K562 (cell line): ENCODE results near the gene HOXA10. TPM values are rescaled to one million over a fixed set of nuclear protein-coding genes. Genes with fewer than 3 reads are reported as not detected.

Experiments
- ATAC-seq: fragments of 200-7000 bp; cut with Tn5 transposase; 3 replicates; pipeline ENCODE4 v1.9.1; 2020; ENCODE audit warnings: moderate library complexity
- BruUV-seq: library from RNA; stranded (reverse); fragments of 400-500 nt; replicated peaks from 2 replicates; lab custom pipeline; 2021; lab: Mats Ljungman, UMichigan
- CTCF ChIA-PET: fragments of 300-600 bp; formaldehyde crosslinking; extraction: SDS; loops from one replicate; lab custom pipeline; 2021; ENCODE audit warnings: low intra/inter-chr PET ratio; lab: Yijun Ruan, JAX
- POLR2A ChIA-PET: fragments of 300-600, 350-650 bp; sonication (Branson Sonifier 250); formaldehyde crosslinking; extraction: SDS; loops from one replicate; lab custom pipeline; 2021; ENCODE audit warnings: antibody characterized with exemption, inconsistent platforms; lab: Yijun Ruan, JAX
- DNase-seq, 4 experiments: peaks; one replicate each; pipeline versions ENCODE4 v3.0.0 to v3.0.0-alpha.2; 2011 to 2018; ENCODE audit warnings: low spot score in 3 of 4, mixed read lengths in 3 of 4; ENCODE audit errors: extremely low read depth in 1 of 4
- FAIRE-seq: peaks from 2 replicates; lab custom pipeline; 2011; peaks lifted over from hg19 to GRCh38; lab: Jason Lieb, UNC
- H2AFZ ChIP-seq: 2 replicates; pipeline ENCODE4 v1.6.0; 2011; ENCODE audit warnings: low read depth, low read length, control low read depth, inconsistent platforms
- H3K27ac ChIP-seq: fragments of 200-600 bp; 3 replicates; pipeline ENCODE4 v1.8.0; 2011; ENCODE audit warnings: low read depth, mild to moderate bottlenecking, control low read depth, inconsistent platforms, low read length, moderate library complexity, mixed read lengths; ENCODE audit errors: extremely low read depth
- H3K27me3 ChIP-seq, 2 experiments: fragments of 300-600 bp in 1 of 2; 2 replicates in 1 of 2; 3 replicates in 1 of 2; pipeline versions ENCODE4 v1.6.0 to v1.8.0; 2011; ENCODE audit warnings: inconsistent platforms in 2 of 2, low read length in 2 of 2, mild to moderate bottlenecking in 1 of 2, mixed read lengths in 1 of 2, moderate library complexity in 1 of 2; ENCODE audit not compliant: control insufficient read depth in 2 of 2, insufficient read depth in 2 of 2
- H3K36me3 ChIP-seq: fragments of 300-600 bp; 3 replicates; pipeline ENCODE4 v1.8.0; 2011; ENCODE audit warnings: mild to moderate bottlenecking, low read length, inconsistent platforms; ENCODE audit not compliant: control insufficient read depth, insufficient read depth
- H3K4me1 ChIP-seq, 2 experiments: fragments of 200-600 bp in 1 of 2; replicated peaks in 1 of 2; 2 replicates in 1 of 2; 3 replicates in 1 of 2; pipeline versions ENCODE4 v1.5.1 to v1.8.0; 2011; ENCODE audit warnings: inconsistent platforms in 2 of 2, low read length in 2 of 2, mild to moderate bottlenecking in 1 of 2, mixed read lengths in 1 of 2, moderate library complexity in 1 of 2; ENCODE audit not compliant: control insufficient read depth in 2 of 2, insufficient read depth in 2 of 2
- H3K4me2 ChIP-seq: 2 replicates; pipeline ENCODE4 v1.6.1; 2011; ENCODE audit warnings: low read length, control low read depth, inconsistent platforms, mixed read lengths; ENCODE audit not compliant: insufficient read depth
- H3K4me3 ChIP-seq: fragments of 200-600 bp; sonication (generic), shearing (Covaris generic); 2 replicates; pipeline ENCODE4 v1.5.1; 2016; ENCODE audit warnings: control low read depth, inconsistent platforms
- H3K79me2 ChIP-seq: fragments of 200-600 bp; 3 replicates; pipeline ENCODE4 v1.8.0; 2011; ENCODE audit warnings: low read length, inconsistent platforms; ENCODE audit not compliant: control insufficient read depth, insufficient read depth
- H3K9ac ChIP-seq, 2 experiments: 2 replicates each; pipeline versions ENCODE4 v1.6.0 to v1.6.1; 2011; ENCODE audit warnings: low read depth in 2 of 2, low read length in 2 of 2, control low read depth in 1 of 2, inconsistent platforms in 1 of 2, mild to moderate bottlenecking in 1 of 2, mixed read lengths in 1 of 2; ENCODE audit not compliant: insufficient read depth in 1 of 2
- H3K9me1 ChIP-seq: one replicate; pipeline ENCODE4 v1.6.0; 2011; ENCODE audit warnings: inconsistent platforms, mild to moderate bottlenecking, low read length, moderate library complexity; ENCODE audit not compliant: control insufficient read depth, insufficient read depth
- H3K9me3 ChIP-seq: replicated peaks from 2 replicates; pipeline ENCODE4 v1.5.1; 2011; ENCODE audit warnings: low read depth, low read length, inconsistent platforms; ENCODE audit not compliant: control insufficient read depth, insufficient read depth
- H4K20me1 ChIP-seq: replicated peaks from 2 replicates; pipeline ENCODE4 v1.6.1; 2011; ENCODE audit warnings: low read length, inconsistent platforms, mixed read lengths; ENCODE audit not compliant: control insufficient read depth, insufficient read depth
- CHCHD3 ChIP-seq: fragments of 250-450 bp; sonication (Bioruptor Pico); IDR thresholded peaks from 2 replicates; pipeline ENCODE4 v2.1.2; 2022; ENCODE audit warnings: mild to moderate bottlenecking
- FOXP1 ChIP-seq: sonication (generic); formaldehyde crosslinking; IDR thresholded peaks from 2 replicates; pipeline ENCODE4 v1.8.0; 2022; ENCODE audit warnings: mild to moderate bottlenecking, missing genetic modification reagents
- ILK ChIP-seq: fragments of 450-650 bp; IDR thresholded peaks from 2 replicates; pipeline ENCODE4 v1.6.1; 2016; ENCODE audit warnings: missing genetic modification characterization, low read depth, mild to moderate bottlenecking, missing compliant biosample characterization, moderate library complexity, borderline replicate concordance
- POLR3A ChIP-seq: IDR thresholded peaks from 2 replicates; pipeline ENCODE4 v1.6.1; 2011; ENCODE audit warnings: borderline replicate concordance, mild to moderate bottlenecking, moderate library complexity; ENCODE audit not compliant: insufficient read length, insufficient read depth; ENCODE audit errors: extremely low read depth
- SMAD2 ChIP-seq: fragments of 150-350 bp; IDR thresholded peaks from 2 replicates; pipeline ENCODE4 v1.6.1; 2014; ENCODE audit warnings: low read depth, mild to moderate bottlenecking, low read length
- SMARCA5 ChIP-seq: fragments of 450-650 bp; IDR thresholded peaks from 2 replicates; pipeline ENCODE4 v1.6.1; 2016
- SRSF1 ChIP-seq: fragments of 200-400 bp; formaldehyde crosslinking; IDR thresholded peaks from 2 replicates; pipeline ENCODE4 v1.6.1; 2017; ENCODE audit warnings: mild to moderate bottlenecking, low read depth, low read length, moderate library complexity
- TAL1 ChIP-seq: fragments of 450-650 bp; IDR thresholded peaks from 2 replicates; pipeline ENCODE4 v1.6.1; 2016; ENCODE audit warnings: mild to moderate bottlenecking
- TCF7L2 ChIP-seq: fragments of 150-350 bp; IDR thresholded peaks from 2 replicates; pipeline ENCODE4 v1.6.1; 2016; ENCODE audit warnings: low read depth, mild to moderate bottlenecking, low read length, moderate library complexity
- ZNF644 ChIP-seq: fragments of 200-800 bp; sonication (Bioruptor generic); IDR thresholded peaks from 2 replicates; pipeline ENCODE4 v1.6.1; 2016; ENCODE audit warnings: low read depth, missing genetic modification characterization, missing compliant biosample characterization
- ZNF77 ChIP-seq: fragments of 250-450 bp; sonication (Bioruptor Pico); IDR thresholded peaks from 2 replicates; pipeline ENCODE4 v1.5.0; 2020
- WGBS: fragments of 100-300 bp; shearing (Covaris generic); methylation state at CpG from one replicate; pipeline ENCODE4 v1.1.6; 2016; ENCODE audit warnings: low coverage, mixed read lengths; ENCODE audit not compliant: insufficient coverage; ENCODE audit errors: missing lambda C conversion rate; 5-methylcytosine and 5-hydroxymethylcytosine counted together
- in situ Hi-C: fragments of 300-500 bp; cut with MboI; formaldehyde crosslinking; loops from 4 replicates; pipeline ENCODE4 v1.15.0; 2018; ENCODE audit warnings: inconsistent platforms, mixed read lengths
- intact Hi-C: fragments of 100-400 bp; cut with micrococcal nuclease; formaldehyde crosslinking; loops from 2 replicates; pipeline ENCODE4 v1.14.2; 2022
- polyA plus RNA-seq, 8 experiments: library from polyadenylated mRNA; depleted of rRNA in 4 of 8; stranded (reverse) in 5 of 8; unstranded in 3 of 8; fragments of >200 nt; fragmentation: Nextera tagmentation in 2 of 8; fragmentation: Illumina TruSeq in 1 of 8; extraction: Ambion mirVana in 2 of 8; extraction: Trizol in 1 of 8; gene quantifications; 2 replicates each; pipeline versions ENCODE4 v1.2.1 to v1.2.3, GENCODE V29; 2011 to 2014; ENCODE audit warnings: inconsistent platforms in 1 of 8, missing spikeins in 1 of 8
- total RNA-seq, 7 experiments: library from RNA; depleted of rRNA in 6 of 7; stranded (reverse); fragments of >200 nt in 6 of 7; fragmentation: Illumina TruSeq in 2 of 7; extraction: Trizol in 2 of 7; gene quantifications; 2 replicates each; pipeline versions ENCODE4 v1.2.1 to v1.2.3, GENCODE V29; 2011 to 2021; ENCODE audit warnings: low replicate concordance in 1 of 7
- TF ChIP-seq, protein P1 (sequence below): fragments of 450-650 bp; conservative IDR thresholded peaks from 2 replicates; pipeline ENCODE4 v1.6.1; 2016; ENCODE audit warnings: missing genetic modification characterization, low read depth, mild to moderate bottlenecking, control low read depth, missing compliant biosample characterization
- TF ChIP-seq, protein P2 (sequence below): sonication (generic); formaldehyde crosslinking; IDR thresholded peaks from 2 replicates; pipeline ENCODE4 v1.5.0; 2020; ENCODE audit warnings: missing genetic modification reagents
- TF ChIP-seq, protein P3 (sequence below): fragments of 250-450 bp; sonication (Bioruptor Pico); IDR thresholded peaks from 2 replicates; pipeline ENCODE4 v1.4.0; 2020; ENCODE audit warnings: mild to moderate bottlenecking, moderate library complexity
- TF ChIP-seq, protein P4 (sequence below): sonication (generic); formaldehyde crosslinking; IDR thresholded peaks from 2 replicates; pipeline ENCODE4 v1.8.1; 2023; ENCODE audit warnings: mild to moderate bottlenecking, missing genetic modification reagents, moderate library complexity

The HOXA10 gene
- total and polyA plus RNA-seq, 9 of the 15 experiments (the other 6 are each of a cell fraction or from before 2014, with no cell fraction given): not detected

DNA sequence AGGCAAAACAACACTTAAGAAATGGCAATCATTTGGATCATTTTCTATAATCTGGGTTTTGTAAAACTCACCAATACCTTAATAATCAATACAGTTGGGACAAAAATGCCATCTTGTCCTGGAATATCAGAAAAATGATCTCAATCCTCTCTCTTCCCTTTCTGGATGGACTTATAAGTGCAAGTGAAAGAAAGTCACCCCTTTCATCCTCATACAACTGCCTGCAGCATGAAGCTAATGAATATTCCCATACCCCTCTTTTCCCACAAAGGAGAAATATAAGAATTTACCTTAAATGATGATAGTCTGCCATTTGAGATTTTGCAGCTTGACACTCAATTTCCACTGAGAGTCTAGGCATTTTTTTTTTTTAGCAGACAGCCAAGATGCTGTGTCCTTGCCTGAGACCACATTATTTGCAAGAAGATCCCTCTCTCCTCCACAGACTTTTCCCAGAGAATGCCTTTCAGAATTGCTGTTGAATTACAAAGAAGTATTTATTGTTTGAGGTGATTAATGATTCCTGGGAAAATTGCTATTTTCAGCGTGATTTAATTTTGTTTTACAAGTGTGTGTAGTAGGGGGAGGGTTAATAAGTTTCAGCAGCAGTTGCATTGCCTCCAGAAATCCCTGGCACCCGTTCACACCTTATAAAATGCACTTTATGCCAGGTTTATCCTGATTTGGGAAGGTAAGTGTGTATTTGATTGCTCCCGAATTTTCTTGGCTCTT lies 47.4 kb downstream of the HOXA10 start:
- ChIA-PET CTCF (interaction anchor here (0.5 to 0.7 kb wide), 2 partner anchors 34 to 749 kb away, joined by 3 read pairs; no protein-coding TSS in a partner anchor), POLR2A (interaction anchor here (0.6 kb wide), 2 partner anchors 9 to 21 kb away, joined by 3 to 4 read pairs; no protein-coding TSS in a partner anchor)
- no peak for ATAC-seq
- Histone ChIP-seq H3K27me3 (peaks cover 20 to 57% of the 10 kb centered on the region in 2 experiments; a peak in 4 of 5 replicates), H3K9me1 (no peaks in the 10 kb centered on the region), H2AFZ (no peak overlapping the region), H3K4me1 (no peaks in the 10 kb centered on the region), H3K4me3 (no peak overlapping the region), H3K36me3 (no peaks in the 10 kb centered on the region), H3K4me2 (no peak overlapping the region), H3K79me2 (no peaks in the 10 kb centered on the region), H4K20me1 (no peaks in the 10 kb centered on the region; the same call in none of the 2 replicates), H3K27ac (no peak overlapping the region), H3K9me3 (no peaks in the 10 kb centered on the region), H3K9ac (no peak overlapping the region)
- in situ Hi-C loops: loop anchor here (5.0 kb wide), 1 partner anchor 49 kb away; no protein-coding TSS in a partner anchor
- intact Hi-C loops: no loop called here
- no peak for FAIRE-seq
- BruUV-seq: no TSS peak
- no peak for DNase-seq
- WGBS: 0% methylated on average over 3 of the region's 3 CpGs
- no peak for TF ChIP-seq ZNF77
- TF ChIP-seq FOXP1 (CRISPR knock-in tag): no peak
- TF ChIP-seq CHCHD3 (CRISPR knock-in tag): no peak
- TF ChIP-seq ILK (tag): no peak
- no peak for TF ChIP-seq SMARCA5
- TF ChIP-seq SMAD2: no peak
- TF ChIP-seq, protein P1, sequence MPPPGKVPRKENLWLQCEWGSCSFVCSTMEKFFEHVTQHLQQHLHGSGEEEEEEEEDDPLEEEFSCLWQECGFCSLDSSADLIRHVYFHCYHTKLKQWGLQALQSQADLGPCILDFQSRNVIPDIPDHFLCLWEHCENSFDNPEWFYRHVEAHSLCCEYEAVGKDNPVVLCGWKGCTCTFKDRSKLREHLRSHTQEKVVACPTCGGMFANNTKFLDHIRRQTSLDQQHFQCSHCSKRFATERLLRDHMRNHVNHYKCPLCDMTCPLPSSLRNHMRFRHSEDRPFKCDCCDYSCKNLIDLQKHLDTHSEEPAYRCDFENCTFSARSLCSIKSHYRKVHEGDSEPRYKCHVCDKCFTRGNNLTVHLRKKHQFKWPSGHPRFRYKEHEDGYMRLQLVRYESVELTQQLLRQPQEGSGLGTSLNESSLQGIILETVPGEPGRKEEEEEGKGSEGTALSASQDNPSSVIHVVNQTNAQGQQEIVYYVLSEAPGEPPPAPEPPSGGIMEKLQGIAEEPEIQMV (tag): no peak
- no peak for TF ChIP-seq SRSF1
- TF ChIP-seq TCF7L2: no peak
- TF ChIP-seq TAL1: no peak
- TF ChIP-seq ZNF644: no peak
- TF ChIP-seq, protein P2, sequence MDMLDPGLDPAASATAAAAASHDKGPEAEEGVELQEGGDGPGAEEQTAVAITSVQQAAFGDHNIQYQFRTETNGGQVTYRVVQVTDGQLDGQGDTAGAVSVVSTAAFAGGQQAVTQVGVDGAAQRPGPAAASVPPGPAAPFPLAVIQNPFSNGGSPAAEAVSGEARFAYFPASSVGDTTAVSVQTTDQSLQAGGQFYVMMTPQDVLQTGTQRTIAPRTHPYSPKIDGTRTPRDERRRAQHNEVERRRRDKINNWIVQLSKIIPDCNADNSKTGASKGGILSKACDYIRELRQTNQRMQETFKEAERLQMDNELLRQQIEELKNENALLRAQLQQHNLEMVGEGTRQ (CRISPR knock-in tag): no peak
- TF ChIP-seq, protein P3, sequence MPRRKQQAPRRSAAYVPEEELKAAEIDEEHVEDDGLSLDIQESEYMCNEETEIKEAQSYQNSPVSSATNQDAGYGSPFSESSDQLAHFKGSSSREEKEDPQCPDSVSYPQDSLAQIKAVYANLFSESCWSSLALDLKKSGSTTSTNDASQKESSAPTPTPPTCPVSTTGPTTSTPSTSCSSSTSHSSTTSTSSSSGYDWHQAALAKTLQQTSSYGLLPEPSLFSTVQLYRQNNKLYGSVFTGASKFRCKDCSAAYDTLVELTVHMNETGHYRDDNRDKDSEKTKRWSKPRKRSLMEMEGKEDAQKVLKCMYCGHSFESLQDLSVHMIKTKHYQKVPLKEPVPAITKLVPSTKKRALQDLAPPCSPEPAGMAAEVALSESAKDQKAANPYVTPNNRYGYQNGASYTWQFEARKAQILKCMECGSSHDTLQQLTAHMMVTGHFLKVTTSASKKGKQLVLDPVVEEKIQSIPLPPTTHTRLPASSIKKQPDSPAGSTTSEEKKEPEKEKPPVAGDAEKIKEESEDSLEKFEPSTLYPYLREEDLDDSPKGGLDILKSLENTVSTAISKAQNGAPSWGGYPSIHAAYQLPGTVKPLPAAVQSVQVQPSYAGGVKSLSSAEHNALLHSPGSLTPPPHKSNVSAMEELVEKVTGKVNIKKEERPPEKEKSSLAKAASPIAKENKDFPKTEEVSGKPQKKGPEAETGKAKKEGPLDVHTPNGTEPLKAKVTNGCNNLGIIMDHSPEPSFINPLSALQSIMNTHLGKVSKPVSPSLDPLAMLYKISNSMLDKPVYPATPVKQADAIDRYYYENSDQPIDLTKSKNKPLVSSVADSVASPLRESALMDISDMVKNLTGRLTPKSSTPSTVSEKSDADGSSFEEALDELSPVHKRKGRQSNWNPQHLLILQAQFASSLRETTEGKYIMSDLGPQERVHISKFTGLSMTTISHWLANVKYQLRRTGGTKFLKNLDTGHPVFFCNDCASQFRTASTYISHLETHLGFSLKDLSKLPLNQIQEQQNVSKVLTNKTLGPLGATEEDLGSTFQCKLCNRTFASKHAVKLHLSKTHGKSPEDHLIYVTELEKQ (CRISPR knock-in tag): no peak
- no peak for TF ChIP-seq POLR3A
- TF ChIP-seq, protein P4, sequence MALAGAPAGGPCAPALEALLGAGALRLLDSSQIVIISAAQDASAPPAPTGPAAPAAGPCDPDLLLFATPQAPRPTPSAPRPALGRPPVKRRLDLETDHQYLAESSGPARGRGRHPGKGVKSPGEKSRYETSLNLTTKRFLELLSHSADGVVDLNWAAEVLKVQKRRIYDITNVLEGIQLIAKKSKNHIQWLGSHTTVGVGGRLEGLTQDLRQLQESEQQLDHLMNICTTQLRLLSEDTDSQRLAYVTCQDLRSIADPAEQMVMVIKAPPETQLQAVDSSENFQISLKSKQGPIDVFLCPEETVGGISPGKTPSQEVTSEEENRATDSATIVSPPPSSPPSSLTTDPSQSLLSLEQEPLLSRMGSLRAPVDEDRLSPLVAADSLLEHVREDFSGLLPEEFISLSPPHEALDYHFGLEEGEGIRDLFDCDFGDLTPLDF (CRISPR knock-in tag): no peak
